ENCODE measurements around the gene TMEM41B. TPM values are rescaled to one million over a fixed set of nuclear protein-coding genes. Genes with fewer than 3 reads are reported as not detected.
"Not testable (repeated sequence)": the region's sequence is repeated elsewhere in the genome, so short reads cannot be mapped to it uniquely, and the experiment has no call there.

Gene TMEM41B
- total RNA-seq, 2 donors from 2014 or later: 58.0 to 62.8 TPM

- intact Hi-C loops (cut with DNase I, micrococcal nuclease): no loop called here
- ATAC-seq: peak; percentile 78
- peak; percentile 71 to 75 for DNase-seq
Observed at GRCh38 chr11:9265211-9266131, 48.9 kb downstream of the TMEM41B start, which contains the start of gene DENND5A. DENND5A (minus strand) TSS chr11:9265350; CDS start chr11:9265069, 281 bp downstream.

DNA sequence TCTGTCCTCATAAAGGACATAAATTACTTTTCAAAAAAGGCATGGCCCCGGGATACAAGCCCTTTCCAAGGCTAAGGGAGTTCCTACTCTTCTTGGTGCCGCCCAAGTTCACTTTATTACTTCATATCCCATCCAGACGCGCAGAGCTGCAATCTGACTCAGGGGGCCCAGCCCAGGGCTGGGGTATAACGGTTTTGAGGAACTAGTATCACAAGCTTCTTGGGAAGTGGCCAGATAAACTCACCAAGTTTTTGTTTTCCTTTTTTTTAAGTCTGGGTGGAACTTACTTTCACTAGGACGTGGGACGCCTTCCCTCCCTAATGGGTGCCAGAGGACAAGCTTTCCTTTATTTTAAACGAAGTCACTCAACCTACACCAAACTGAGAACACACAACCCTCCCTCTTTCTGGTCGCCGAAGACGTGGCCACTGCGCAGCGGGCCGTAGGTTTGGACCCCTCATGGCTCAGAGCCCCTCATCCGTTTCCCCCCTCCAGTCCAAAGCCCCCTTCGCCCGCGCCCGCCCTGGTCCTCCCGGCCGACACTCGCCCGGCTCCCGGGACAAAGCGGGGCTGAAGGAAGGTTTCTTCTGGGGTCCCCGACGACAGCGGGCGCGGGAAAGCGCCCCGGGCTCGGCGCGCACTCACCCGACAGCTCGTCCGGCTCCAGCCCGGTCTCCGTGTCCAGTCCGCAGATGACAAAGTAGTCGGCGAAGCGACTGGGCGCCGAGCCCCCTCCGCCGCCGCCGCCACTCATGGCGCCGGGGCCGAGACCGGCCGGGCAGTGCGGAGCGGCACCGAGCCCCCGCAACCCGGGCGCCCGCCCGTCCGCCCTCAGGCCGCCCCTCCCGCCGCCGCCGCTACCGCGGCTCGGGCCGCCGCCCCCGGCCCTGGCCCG, 49.8 kb downstream of the TMEM41B start:
- intact Hi-C loops (cut with DNase I, micrococcal nuclease): no loop called here
- DNase-seq (peak; percentile 42 to 50), ATAC-seq (peak; percentile 57)

DNA sequence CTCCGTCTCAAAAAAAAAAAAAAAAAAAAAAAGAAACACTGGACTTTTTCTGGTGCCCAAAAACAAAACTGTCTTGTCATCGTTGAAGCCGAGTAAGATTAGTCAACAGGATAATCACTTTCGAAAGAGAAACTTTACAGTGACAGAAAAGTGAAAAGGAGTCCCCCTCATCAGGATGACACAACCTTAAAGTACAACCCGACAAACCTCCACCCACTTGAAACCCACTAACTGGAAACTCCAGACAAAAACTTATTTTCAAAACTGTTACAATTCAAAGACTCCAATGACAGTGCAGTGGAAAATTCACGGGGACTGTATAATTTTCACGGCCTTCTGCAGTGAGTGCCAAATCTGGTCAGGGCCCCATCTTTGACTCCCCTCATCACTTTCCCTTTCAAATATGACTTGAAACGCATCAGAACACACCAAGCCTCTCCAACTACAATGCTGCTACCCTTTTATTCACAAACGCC, 50.5 kb downstream of the TMEM41B start:
- no peak for ATAC-seq
- DNase-seq: no peak
- intact Hi-C loops (cut with DNase I, micrococcal nuclease): no loop called here

GRCh38 chr11:9260838-9261146, 53.6 kb downstream of the TMEM41B start:
- intact Hi-C loops (cut with DNase I, micrococcal nuclease); ATAC-seq: not testable (repeated sequence)

DNA sequence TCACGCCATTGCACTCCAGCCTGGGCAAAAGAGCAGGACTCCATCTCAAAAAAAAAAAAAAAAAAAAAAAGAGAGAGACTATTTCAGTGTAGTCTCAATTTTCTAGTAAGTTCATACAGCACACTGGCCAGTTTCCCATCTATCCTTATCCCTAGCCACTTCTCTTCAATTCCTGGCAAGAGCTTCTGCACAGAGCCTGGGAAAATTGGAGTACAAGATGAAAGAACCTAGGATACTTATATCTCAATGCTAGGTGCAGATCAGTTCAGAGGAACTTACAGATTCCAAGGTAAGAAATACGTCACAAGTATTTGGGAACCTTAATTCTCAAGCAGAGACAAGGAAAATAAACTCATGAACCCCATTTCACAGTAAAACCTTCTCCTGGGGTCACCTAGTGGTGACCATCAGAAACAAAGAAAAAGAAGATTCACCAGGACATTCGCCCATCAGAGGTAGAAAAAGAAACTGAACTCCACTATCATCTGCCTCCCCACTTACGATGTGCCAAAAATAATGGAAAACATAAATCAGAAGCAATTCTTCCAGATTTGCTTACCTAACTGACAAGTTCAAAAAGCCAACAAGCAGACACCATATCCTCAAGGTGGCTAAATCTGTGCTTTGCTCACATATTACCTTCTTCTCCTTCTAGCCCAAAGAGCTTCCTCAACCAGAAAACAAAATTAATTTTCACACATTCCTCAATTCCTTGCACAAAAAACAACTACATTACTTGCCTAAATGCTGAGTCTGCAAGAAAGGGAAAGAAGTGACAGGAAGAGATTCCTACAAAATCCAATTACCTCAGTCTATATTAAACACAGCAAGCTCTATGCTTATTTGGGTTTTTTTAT, 54.2 kb downstream of the TMEM41B start:
- ATAC-seq (no peak), DNase-seq (no peak)
- intact Hi-C loops (cut with DNase I, micrococcal nuclease): no loop called here

More at GRCh38 chr11:9260838-9261146, 53.6 kb downstream of the TMEM41B start:
- DNase-seq: not testable (repeated sequence)

DNA sequence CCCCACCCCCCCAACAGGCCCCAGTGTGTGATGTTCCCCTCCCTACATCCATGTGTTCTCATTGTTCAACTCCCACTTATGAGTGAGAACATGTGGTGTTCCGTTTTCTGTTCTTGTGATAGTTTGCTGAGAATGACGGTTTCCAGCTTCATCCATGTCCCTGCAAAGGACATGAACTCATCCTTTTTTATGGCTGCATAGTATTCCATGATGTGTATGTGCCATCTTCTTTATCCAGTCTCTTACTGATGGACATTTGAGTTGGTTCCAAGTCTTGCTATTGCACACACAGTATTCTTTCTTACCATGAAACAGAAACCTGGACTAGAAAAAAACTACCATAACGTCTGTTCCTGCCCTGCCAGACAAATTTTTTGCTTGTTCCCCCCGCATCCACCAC, 56.1 kb downstream of the TMEM41B start:
- DNase-seq; ATAC-seq; intact Hi-C loops (cut with DNase I, micrococcal nuclease): not testable (repeated sequence)

DNA sequence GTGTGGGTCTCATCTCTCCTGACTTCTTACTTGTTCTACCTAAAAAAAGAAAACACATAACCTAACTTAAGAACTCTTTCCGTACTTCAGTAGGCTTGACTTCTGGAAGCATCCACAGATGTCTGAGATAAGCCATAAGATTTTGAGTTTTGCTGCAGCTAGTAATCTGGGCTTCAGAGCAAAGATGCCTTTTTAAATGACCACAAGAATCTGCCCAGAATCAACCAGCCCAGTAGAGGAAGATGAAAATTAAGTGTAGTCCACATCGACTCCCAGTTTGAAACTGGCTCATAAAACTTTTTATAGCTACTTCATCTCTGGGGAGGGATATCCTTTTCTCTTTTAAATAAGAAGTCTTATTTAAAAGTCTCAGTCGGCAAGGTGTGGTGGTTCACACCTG, 60.0 kb downstream of the TMEM41B start:
- DNase-seq (no peak), ATAC-seq (no peak)
- intact Hi-C loops (cut with DNase I, micrococcal nuclease): no loop called here

GRCh38 chr11:9253086-9253485, 61.3 kb downstream of the TMEM41B start:
- DNase-seq (no peak), ATAC-seq (no peak)
- intact Hi-C loops (cut with DNase I, micrococcal nuclease): no loop called here

DNA sequence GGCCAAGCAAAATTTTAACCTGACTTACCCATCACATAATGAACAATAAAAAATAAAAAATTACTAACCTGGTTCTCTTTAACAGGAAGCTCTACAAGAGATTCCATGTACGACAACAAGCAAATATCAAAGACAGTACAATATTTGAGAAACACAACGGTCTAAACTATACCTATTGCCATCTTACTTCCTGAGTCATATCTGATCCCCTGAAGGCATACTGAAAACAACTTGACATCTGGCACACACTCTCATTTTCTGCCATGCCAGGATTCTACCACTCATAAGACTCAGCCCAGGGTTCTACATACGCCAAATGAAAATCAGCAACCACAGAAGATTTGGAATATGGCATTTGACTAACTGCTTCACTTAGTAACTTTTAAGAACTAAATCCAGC, 63.1 kb downstream of the TMEM41B start:
- ATAC-seq (no peak), DNase-seq (no peak)
- intact Hi-C loops (cut with DNase I, micrococcal nuclease): no loop called here

DNA sequence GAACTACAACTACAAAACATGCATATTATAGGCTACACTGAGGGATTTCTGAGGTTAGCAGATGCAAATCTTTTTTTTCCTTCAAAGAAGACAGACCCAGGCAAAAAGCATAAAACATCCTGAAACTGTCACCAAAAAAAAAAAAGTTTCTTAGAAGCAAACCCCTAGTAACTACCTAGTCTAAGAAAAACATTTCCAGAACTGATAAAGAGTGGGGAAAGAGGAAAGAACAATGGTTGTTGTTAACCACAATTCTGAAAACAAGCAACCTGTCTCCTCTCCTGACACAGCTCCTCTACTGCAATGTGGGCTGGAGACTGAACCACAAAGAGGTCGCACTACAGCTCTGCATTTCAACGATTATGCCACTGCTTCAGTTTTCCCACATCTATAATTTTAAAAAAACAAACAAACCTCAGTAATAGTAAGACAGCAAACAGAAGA, 64.2 kb downstream of the TMEM41B start:
- intact Hi-C loops (cut with DNase I, micrococcal nuclease): no loop called here
- DNase-seq (no peak), ATAC-seq (no peak)

- ATAC-seq (no peak), DNase-seq (no peak)
- intact Hi-C loops (cut with DNase I, micrococcal nuclease): no loop called here
Observed at GRCh38 chr11:9249252-9249651, 65.1 kb downstream of the TMEM41B start.

- intact Hi-C loops (cut with DNase I, micrococcal nuclease): no loop called here
- DNase-seq (no peak), ATAC-seq (no peak)
Observed at GRCh38 chr11:9247863-9248262, 66.5 kb downstream of the TMEM41B start.

- ATAC-seq: not testable (repeated sequence)
Observed at GRCh38 chr11:9236242-9236641, 78.2 kb downstream of the TMEM41B start.

DNA sequence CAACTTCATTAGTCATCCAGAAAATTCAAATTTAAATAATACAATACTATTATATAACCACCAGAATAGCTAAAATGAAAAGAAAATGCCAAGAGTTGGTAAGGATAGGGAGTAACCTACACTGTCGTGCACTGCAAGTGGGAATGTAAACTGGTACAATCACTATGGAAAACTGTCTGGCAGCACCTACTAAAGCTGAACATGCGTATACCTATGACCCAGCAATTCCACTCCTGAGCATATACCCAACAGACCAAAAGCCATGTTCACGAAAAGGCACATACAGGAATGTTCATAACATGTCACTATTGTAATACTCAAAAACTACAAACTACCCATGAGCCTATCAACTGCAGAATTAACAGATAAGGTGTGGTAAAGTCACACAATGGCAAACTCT, 81.9 kb downstream of the TMEM41B start:
- DNase-seq: no peak
- intact Hi-C loops (cut with DNase I, micrococcal nuclease): no loop called here
- ATAC-seq: no peak

More at GRCh38 chr11:9236242-9236641, 78.2 kb downstream of the TMEM41B start:
- intact Hi-C loops (cut with DNase I, micrococcal nuclease); DNase-seq: not testable (repeated sequence)

DNA sequence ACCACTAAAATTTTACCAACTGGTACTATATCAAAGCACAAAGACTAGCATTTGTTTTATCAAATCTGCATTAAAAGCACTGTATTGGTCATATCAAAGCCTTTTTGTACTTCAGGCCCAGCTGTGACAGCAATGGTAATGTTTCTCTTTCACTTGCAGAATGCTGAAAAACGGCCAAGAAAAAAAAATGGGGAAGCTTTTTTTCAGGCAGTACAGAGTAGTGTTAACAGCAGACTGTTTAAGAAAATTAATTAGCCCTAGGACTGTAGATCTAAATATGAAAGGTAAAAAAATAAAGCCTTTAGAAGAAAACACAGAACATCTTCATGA, 82.6 kb downstream of the TMEM41B start:
- DNase-seq (no peak), ATAC-seq (no peak)
- intact Hi-C loops (cut with DNase I, micrococcal nuclease): no loop called here
